ENCODE measurements around the gene CCNK.

CCNK gene

DNA sequence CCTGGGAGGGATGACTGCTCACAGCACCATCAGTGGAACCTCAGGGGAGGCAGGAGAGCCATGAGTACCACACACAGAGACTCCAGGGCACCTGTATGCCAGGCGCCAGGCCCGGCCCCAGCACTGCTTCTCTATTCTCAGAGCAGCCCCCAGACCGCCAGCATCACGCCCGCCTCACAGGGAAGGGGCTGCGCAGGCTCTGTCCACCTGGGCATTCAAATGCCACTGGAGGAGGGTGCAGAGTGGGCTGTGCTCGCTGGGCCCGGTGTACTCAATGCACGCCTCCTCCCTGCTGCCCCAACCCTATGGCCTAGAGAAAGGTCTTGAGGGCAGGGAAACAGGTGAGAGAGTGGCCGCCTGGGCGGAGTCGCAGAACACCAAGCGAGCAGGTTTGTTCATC lies 79.2 kb downstream of the CCNK start:
- H3K27ac ChIP-seq (ENCODE audit: poor library complexity, severe bottlenecking), result no peak overlapping the region
- no peak for ATAC-seq (ENCODE audit: low read depth)
- H3K27me3 ChIP-seq (ENCODE audit: insufficient read depth, poor library complexity, severe bottlenecking), result no peaks in the 10 kb centered on the region
- TF ChIP-seq CTCF (IDR thresholded peaks at IDR 0.05; ENCODE audit: poor library complexity, severe bottlenecking), result no peak
- no peak for DNase-seq (ENCODE audit: low spot score)
- H3K4me3 ChIP-seq (ENCODE audit: severe bottlenecking), result no peak overlapping the region
- no peaks in the 10 kb centered on the region for H3K9me3 ChIP-seq (ENCODE audit: severe bottlenecking)
- H3K36me3 ChIP-seq (ENCODE audit: low read depth), result peaks cover 17% of the 10 kb centered on the region; the same call in 1 of the 2 replicates
- peaks cover 43% of the 10 kb centered on the region for H3K4me1 ChIP-seq (ENCODE audit: insufficient read depth, poor library complexity, severe bottlenecking)

GRCh38 chr14:99560922-99561683 lies 79.9 kb downstream of the CCNK start:
- ATAC-seq (ENCODE audit: low read depth) (no peak), DNase-seq (ENCODE audit: low spot score) (no peak)
- H3K36me3 ChIP-seq (ENCODE audit: low read depth), result peaks cover 17% of the 10 kb centered on the region; the same call in 1 of the 2 replicates
- H3K27ac ChIP-seq (ENCODE audit: poor library complexity, severe bottlenecking), result peak overlapping the region; percentile 95
- no peak for TF ChIP-seq CTCF (IDR thresholded peaks at IDR 0.05; ENCODE audit: poor library complexity, severe bottlenecking)
- H3K27me3 ChIP-seq (ENCODE audit: insufficient read depth, poor library complexity, severe bottlenecking), result no peaks in the 10 kb centered on the region
- H3K4me3 ChIP-seq (ENCODE audit: severe bottlenecking), result no peak overlapping the region
- H3K4me1 ChIP-seq (ENCODE audit: insufficient read depth, poor library complexity, severe bottlenecking), result peaks cover 45% of the 10 kb centered on the region
- H3K9me3 ChIP-seq (ENCODE audit: severe bottlenecking), result no peaks in the 10 kb centered on the region

GRCh38 chr14:99561864-99562263 lies 80.7 kb downstream of the CCNK start:
- no peak for TF ChIP-seq CTCF (IDR thresholded peaks at IDR 0.05; ENCODE audit: poor library complexity, severe bottlenecking)
- ATAC-seq (ENCODE audit: low read depth) (peak; percentile 14; the same call in 2 of the 3 replicates), DNase-seq (ENCODE audit: low spot score) (no peak)
- H3K27ac ChIP-seq (ENCODE audit: poor library complexity, severe bottlenecking), result peak overlapping the region; percentile 95
- H3K36me3 ChIP-seq (ENCODE audit: low read depth), result peaks cover 15% of the 10 kb centered on the region; the same call in 1 of the 2 replicates
- no peak overlapping the region for H3K4me3 ChIP-seq (ENCODE audit: severe bottlenecking)
- no peaks in the 10 kb centered on the region for H3K27me3 ChIP-seq (ENCODE audit: insufficient read depth, poor library complexity, severe bottlenecking)
- H3K4me1 ChIP-seq (ENCODE audit: insufficient read depth, poor library complexity, severe bottlenecking), result peaks cover 53% of the 10 kb centered on the region
- H3K9me3 ChIP-seq (ENCODE audit: severe bottlenecking), result no peaks in the 10 kb centered on the region

All from RWPE2 (cell line).